GM21381 (cell line): Measurements from ENCODE around the gene TMEM163.
"Not testable (repeated sequence)": the region's sequence is repeated elsewhere in the genome, so short reads cannot be mapped to it uniquely, and the experiment has no call there.

Experiments used
- ATAC-seq: cut with Tn5 transposase; IDR thresholded peaks from one replicate; pipeline ENCODE4 v1.9.1; 2021; ENCODE audit warnings: mild to moderate bottlenecking, moderate library complexity; ENCODE audit not compliant: unreplicated experiment

TMEM163 gene

GRCh38 chr2:134667081-134667480 lies 51.7 kb downstream of the TMEM163 start:
- ATAC-seq = no peak

- no peak for ATAC-seq
These were observed 52.9 kb downstream of the TMEM163 start for GRCh38 chr2:134665727-134666506.

- ATAC-seq = no peak
These were observed 55.0 kb downstream of the TMEM163 start for GRCh38 chr2:134663451-134664450.

- no peak for ATAC-seq
These were observed 56.0 kb downstream of the TMEM163 start for GRCh38 chr2:134662751-134663150.

DNA sequence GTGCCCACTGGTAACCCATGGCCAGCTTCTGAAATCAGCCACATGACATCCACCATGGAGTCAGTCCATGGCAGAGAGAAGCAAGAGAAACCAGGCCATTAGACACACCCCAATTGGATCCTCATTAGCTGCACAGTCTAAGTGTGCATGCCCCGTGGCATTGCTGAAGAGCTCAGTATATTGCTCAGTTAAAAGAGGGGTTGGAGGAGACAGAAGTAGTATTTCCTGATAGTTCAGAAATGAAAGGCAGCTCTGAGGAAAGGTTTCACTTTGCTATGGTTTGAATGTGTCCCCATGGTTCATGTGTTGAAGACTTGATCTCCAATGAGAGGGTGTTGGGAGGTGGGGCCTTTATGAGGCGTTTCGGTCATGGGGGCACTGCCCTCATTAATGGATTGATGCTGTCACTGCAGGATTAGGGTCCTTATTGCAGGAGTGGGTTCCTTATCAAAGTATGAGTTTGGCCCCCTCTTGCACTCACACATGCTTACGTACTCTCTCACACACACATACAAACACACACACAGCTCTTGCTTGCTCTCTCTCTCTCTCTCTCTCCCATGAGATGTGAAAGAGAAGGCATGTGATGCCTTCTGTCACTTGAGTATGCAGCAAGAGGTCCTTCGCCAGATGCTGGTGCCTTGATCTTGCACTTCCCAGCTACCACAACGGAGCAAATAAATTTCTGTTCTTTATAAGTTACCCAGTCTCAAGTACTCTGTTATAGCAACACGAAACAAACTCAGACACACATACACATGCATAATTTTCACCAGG lies 58.0 kb downstream of the TMEM163 start:
- no peak for ATAC-seq

DNA sequence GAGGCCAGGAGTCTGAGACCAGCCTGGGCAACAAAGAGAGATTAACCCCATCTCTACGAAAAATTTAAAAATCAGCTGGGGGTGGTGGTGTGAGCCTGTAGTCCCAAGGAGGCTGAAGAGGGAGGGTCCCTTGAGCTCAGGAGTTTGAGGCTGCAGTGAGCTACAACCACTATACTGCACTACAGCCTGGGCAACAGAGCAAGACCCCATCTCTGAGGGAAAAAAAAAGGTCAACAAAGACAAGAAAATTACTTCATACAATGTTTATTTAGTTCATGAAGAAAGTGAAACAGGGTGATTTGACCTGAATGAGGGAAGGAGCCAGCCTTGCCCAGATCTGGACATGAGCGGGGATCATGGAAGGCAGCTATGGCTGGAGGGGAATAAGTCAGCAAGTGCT lies 59.1 kb downstream of the TMEM163 start:
- no peak for ATAC-seq

GRCh38 chr2:134657650-134658250 lies 61.0 kb downstream of the TMEM163 start:
- ATAC-seq = no peak

- not testable (repeated sequence) for ATAC-seq
These were observed 62.4 kb downstream of the TMEM163 start for GRCh38 chr2:134656391-134656790.

- ATAC-seq = no peak
These were observed 70.2 kb downstream of the TMEM163 start for GRCh38 chr2:134648586-134648985.

- ATAC-seq = no peak
These were observed 71.1 kb downstream of the TMEM163 start for GRCh38 chr2:134647607-134648256.

DNA sequence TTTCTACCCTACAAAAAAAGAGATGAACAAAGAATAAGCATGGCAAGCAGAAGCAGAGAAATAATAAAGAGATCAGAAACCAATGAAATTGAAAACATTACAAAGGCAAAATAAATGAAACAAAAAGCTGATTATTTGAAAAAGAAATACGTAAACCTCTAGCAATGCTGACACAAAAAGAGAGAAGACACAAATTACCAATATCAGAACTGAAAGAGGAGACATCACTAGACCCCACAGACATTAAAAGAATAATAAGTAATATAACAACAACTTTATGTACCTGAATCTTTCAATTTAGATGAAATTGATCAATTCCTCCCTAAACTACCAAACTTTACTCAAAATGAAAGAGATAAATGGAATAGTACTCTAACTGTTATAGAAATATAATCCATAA lies 75.9 kb downstream of the TMEM163 start:
- no peak for ATAC-seq

GRCh38 chr2:134640494-134640893 lies 78.3 kb downstream of the TMEM163 start:
- ATAC-seq = no peak

DNA sequence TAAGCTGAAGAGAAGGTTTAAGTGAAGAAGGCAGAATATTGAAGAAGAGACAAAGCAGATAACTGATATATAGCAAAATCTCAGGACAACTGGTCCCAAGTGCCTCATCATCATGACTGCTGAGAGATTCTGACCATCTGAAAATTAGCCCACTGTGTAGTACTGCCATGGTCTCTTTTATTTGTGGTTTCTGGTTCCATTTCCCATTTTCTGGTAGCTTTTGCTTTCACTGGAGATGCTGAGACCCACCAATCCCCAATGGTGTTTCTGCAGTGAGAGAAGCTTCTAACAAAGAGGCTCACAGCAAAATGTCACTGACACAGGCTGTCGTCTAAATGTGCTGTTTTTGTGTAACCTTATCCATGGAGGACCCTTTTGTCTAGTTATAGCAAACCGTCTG lies 79.5 kb downstream of the TMEM163 start:
- no peak for ATAC-seq

DNA sequence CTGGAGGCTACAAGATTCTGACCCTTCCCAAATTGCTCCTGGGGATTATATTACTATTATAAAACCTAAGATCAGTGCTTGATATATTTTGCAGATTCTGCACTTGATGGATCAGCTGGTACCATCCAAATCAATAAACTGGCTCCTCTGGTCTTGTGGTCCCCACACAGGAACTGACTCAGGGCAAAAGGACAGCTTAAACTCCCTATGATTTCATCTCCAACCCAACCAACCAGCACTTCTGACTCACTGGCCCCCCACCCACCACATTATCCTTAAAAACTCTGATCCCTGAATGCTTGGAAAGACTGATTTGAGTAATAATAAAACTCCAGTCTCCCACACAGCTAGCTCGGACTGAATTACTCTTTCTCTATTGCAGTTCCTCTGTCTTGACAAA lies 82.1 kb downstream of the TMEM163 start:
- ATAC-seq = no peak

DNA sequence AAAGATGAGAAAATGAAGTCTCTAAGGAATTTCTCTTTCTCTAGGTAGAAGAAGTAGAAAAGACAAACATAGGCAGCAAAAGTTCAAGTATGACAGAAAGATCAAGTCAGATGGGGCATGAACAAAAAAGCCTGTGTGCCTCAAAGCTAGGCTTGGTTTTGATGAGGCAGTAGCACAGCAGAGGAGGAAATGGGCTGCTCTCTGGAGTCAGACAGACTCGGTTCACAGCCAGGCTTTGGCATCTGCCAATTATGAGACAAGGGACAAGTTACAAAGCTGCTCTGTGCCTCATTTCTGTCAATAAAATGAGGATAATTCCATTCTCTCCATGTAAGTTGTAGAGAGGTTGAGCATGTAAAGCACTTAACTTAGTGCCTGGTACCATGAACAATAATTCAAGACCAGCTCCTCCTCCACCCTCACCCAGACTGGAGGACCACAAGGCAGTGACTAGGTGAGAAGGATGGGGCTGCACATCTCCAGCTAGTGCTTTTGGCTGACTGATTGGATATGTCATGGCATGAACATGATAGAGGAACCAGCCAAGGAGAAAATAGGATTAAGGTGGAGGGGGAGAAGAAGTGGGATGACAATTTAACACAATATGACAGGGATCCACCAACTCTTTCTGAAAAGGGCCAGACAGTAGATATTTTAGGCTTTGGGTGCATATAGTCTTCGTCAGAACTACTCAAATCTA lies 84.6 kb downstream of the TMEM163 start:
- no peak for ATAC-seq

- ATAC-seq = no peak
These were observed 88.2 kb downstream of the TMEM163 start for GRCh38 chr2:134630504-134631159.

- ATAC-seq = no peak
These were observed 90.3 kb downstream of the TMEM163 start for GRCh38 chr2:134628453-134628852.

DNA sequence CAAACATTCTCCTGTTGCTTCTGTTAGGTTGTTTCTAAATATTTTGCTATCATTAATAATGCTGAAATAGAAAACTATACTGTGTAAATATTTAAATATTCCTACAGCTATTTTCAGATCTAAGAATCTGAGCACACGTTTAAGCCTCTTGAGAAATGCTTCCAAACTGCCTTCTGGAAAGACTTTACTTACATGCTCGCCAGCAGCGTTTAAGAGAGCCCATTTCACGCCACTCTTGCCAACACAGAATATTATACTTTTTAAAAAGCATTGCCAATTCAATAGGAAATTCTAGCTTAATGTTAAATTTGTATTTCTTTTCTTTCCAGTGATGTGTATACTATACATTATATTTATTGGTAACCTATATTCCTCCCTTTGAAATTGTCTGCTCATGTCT lies 92.0 kb downstream of the TMEM163 start:
- ATAC-seq = no peak

GRCh38 chr2:134625311-134625710 lies 93.5 kb downstream of the TMEM163 start:
- ATAC-seq = no peak
